HCEC 1CT (cell line): Measurements from ENCODE around the gene CHRNA9.

ENCODE experiments used
- DNase-seq: peaks from one replicate; pipeline ENCODE4 v3.0.0-alpha.2; 2017

The CHRNA9 gene

DNA sequence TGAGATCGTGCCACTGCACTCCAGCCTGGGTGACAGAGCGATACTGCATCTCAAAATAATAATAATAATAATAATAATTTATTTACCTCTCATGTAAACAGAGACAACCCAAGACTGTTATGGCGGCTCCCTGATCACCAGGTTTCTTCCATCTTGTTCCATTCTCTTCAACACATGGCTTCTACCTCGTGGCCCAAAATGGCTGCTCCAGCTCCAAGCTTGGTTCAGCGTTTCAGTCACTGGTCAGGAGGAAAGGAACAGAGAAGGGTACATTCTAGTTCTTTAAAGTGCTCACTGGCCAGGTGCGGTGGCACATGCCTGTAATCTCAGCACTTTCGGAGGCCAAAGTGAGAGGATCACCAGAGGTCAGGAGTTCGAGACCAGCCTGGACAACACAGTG, 24.9 kb upstream of the CHRNA9 start:
- DNase-seq, result no peak

DNA sequence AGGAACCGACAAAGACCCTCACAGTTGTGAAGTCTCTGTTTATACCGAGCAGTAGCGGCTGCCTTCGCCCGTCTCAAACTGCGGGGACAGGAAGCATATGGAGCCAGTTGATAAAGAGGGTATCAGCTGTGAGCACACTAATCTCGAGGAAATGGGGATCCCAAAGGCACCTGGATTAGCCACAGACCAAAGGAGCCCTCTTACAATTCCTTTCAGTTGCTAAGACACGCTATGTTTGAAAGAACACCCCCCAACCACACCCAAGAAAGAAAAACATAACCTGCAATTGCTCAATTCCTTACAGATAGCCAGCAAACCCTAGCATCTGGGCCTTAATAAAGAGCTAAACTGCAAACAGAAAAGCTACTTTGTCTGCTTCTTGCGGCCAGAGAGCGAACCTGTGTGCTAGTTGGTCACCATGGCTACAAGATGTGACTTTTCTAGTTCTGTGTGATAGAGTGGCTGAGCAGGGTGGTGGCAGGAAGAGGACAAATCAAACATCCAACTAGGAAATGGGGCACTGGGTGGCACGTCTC, 23.3 kb upstream of the CHRNA9 start:
- no peak for DNase-seq

DNA sequence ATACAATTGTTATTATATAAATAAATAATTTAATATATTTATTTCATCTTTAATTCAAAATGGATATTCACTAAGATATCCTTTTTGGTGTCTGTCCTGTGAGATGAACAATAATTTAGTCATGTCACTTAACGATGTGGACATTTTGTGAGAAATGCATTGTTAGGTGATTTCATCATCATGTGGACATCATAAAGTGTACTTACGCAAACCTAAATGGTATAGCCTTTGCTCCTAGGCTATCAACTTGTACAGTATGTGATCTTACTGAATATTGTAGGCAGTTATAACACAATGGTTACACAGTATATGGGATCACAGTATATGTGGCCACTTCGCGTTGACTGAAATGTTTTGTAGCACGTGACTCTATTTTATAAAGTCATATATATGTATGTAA, 20.2 kb upstream of the CHRNA9 start:
- peak; percentile 36 for DNase-seq

- DNase-seq, result peak; percentile 71
Observed at GRCh38 chr4:40316333-40316781, 18.8 kb upstream of the CHRNA9 start.

GRCh38 chr4:40316782-40317635, 18.1 kb upstream of the CHRNA9 start:
- peak; percentile 87 for DNase-seq

DNA sequence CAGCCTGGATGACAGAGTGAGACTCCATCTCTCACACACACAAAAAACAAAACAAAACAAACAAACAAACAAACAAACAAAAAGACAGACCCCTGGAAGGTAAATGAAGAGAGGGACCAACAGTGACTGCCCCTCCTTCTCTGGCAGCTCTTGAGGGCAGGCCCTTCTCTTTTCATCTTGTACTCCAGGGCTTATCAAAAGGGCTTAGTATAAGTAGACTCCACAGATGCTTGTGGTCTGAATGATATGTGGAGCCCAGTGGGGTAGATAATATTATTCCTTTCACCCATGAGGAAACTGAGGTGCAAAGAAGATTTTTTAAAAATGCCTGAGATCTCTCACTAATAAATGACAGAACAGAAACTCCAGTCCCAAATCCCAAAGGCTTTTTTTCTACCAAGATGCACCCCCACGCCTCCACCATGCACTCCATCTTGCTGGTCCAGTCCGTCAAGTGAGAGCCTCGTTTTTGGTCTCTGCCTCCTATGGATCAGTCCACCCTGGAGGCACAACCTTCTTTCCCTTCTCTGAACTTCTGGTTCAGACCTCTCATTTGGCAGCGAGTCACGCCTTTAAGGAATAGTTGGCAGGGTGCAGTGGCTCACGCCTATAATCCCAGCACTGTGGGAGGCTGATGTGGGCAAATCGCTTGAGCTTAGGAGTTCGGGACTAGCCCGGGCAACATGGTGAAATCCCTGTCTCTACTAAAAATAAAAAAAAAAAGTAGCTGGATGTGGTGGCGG, 17.0 kb upstream of the CHRNA9 start:
- DNase-seq, result no peak

DNA sequence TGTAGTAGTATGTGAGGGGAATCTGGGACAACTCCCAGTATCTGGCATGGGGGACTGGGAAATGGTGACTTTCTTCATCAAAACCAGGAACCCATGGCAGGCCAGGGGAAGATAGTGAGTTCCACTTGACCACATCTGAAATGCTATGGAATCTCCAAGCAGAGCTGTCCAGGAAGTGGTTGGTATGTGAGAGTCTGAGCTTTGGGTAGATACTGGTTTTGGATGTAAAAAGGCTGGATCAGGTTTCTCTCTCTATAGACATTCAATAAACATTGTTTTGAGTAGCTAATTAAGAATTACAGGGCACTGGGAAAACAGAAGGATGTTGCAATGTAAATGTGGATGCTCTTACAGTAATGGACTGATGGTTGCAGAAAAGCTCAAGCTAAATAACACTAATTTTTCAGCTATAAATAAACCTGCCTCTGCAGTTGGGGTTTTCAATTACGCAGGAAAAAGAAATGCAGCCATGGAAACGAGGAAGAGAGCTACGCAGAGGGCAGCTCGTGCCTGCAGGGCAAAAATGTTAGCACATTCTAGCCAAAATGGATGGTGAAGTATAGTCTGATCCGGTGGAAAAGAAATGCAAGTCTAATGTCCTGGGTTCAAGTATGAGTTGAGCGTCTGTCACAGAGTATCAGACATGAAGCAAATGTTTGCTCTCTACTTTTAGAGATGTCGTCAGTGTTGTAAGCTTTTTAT, 13.4 kb upstream of the CHRNA9 start:
- DNase-seq, result no peak

DNA sequence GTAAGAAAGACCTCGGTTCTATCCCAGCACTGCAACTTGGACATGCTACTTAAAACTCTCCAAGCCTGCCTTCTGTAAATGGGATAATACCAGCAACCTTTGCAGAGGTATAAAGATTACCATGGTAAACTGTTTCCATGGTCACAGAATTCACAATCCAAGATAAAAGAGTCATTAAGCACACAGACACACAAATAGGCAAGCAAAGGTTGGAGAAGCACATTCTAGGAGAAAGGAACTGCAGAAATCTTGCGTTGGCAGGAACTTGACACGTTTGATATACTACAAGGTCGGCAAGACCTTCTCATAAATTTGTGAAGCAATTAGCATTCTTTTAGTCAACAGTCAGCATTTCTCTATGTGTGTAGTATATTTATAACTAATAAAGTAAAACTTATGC, 12.3 kb upstream of the CHRNA9 start:
- no peak for DNase-seq

DNA sequence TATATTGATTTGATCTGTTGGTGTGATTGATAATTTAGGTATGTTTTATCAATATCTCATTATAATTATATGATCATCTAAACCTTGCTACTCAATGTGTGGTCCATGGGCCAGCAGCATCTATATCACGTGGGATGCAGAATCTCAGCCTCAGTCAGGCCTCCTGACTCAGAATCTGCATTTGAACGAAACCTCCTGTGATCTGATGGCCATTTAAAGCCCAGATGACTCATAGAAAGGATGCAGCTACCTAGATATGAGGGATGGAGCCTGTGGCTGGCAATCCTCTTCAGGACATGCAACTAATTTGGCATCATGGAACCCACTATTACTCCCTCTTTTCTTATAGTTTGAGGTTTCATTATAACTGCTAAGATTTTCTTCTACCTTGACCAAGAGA, 11.3 kb upstream of the CHRNA9 start:
- no peak for DNase-seq

DNA sequence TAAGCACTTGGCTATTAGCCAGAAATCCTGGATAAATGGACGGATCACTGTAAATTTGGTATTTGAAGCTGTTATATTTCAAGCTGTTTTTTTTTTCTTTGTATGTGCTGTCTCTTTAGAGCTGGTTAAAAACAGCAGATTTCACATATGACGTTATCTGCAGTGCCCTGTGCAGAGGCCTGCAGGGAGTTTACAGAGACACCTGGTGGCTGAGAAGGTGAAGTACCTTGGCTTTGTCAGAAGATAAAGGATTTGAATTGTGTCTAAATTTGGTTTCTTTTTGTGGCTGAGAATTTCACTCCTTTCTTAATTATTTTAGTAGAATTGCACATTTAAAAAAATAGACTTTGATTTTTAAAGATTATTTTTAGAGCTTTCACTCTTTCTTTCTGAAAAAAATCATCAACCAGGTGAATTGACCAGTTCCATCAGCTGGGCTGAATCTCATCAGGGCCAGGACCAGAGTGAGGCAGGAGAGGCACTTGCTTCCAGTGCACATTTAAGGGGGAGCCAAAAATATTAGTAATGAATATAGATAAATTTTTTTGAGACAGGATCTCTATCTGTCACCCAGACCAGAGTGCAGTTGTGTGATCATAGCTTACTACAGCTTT, 9.6 kb upstream of the CHRNA9 start:
- DNase-seq, result peak; percentile 60

- DNase-seq, result no peak
Observed at GRCh38 chr4:40327340-40327739, 7.8 kb upstream of the CHRNA9 start.

DNA sequence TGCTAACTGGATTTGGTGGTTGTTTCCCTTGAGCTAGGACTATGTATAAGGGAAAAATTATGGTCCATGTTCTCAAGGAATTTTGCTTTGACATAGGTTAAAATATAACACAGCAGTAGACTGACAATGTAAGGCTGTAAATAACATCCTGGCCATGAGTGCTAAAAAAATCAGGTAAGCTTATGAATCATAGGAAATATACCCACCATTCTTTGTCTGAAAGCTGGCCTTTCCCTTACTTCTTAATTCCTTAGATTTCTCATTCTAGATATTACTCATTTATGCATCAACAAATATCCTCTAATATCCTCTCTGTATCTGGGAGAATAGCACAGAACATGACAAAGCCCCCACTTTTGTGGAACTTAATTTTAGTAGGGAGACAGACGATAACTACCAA, 6.8 kb upstream of the CHRNA9 start:
- DNase-seq, result no peak

DNA sequence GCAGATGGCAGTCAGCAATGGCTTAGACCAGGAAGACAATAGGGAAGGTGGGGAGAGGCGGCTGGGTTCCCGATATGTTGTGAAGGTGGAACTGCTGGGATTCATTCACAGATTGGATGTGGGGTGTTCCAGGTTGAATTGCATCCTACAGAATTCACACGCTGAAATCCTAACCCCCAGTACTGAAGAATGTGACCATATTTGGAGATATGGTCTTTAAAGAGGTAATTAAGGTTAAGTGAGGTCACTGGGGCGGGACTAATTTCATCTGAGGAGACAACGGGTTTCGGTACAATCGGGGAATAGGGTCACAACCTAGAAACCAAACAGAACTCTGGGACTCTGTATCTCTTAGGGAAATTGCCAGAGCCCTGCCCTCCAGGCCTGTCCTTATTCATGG, 5.3 kb upstream of the CHRNA9 start:
- no peak for DNase-seq

- DNase-seq, result no peak
Observed at GRCh38 chr4:40330536-40330935, 4.6 kb upstream of the CHRNA9 start.

GRCh38 chr4:40331101-40331745, 3.9 kb upstream of the CHRNA9 start:
- DNase-seq, result no peak

DNA sequence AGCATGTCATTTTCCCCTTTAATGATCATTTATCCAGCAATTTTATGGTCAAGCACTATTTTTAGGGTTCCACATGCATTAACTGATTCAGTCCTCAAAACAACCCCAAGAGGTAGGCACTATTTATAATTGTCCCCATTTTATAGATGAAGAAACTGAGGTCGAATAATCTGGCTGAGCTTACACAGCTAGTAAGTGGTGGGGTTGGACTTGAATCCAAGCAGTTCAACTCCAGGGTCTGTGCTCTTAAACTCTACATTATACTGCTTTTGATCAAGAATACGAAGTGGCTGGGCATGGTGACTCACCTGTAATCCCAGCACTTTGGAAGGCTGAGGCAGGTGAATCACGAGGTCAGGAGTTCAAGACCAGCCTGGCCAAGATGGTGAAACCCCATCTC, 3.2 kb upstream of the CHRNA9 start:
- DNase-seq, result no peak

DNA sequence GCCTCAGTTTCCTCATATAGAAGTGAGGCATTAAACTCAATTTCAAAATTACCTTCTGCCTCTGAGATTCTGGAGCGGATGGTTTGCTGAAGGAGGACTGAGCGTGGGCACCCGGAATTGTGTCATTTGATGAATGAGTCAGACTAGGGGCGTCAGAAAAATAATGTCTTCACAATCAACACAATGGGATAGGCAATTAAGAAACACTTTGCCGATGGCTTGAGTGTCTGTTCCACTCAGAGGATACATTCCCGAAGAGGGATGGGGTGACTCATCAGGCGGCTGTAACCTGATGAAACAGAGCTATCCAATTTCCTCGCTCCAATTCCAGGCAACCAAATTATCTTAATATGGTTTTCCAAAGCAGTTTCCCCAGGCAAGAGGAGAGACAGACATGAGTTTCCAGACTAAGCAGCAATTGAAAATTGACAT, 1.2 kb upstream of the CHRNA9 start:
- DNase-seq, result peak; percentile 78

DNA sequence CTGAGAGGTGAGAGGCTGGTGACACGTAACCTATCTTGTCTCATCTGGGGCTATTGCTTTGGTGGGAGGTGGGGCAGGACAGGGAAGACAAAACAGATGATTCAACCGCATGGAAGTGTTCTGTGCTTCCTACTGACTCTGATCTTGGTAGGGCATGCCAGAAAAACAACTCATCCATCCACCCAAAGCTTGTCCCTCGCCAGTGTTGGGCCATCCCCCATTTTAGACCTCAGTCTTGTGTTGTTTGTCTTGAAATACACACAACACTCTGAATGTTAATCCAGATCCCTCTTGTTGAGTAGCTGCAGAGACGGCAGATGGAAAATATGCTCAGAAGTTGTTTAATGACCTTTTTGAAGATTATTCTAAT, 377 bp downstream of the CHRNA9 start:
- DNase-seq, result peak; percentile 72

- no peak for DNase-seq
Observed at GRCh38 chr4:40337051-40337450, 1.9 kb downstream of the CHRNA9 start.

DNA sequence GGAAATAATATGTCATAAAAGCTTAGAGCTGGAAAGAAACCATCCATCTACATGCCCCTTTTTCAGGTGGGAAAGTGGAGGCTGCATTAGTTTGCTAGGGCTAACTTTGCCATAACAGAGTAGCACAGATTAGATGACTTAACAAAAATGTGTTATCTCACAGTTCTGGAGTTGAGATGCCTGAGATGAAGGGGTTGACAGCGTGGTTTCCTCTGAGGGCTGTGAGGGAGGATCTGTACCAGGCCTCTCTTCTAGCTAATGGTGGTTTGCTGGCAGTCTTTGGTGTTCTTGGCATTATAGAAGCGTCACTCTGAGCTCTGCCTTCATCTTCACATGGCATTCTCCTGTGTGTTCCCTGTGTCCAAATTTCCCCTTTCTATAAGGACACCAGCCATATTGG, 2.4 kb downstream of the CHRNA9 start:
- DNase-seq, result no peak

DNA sequence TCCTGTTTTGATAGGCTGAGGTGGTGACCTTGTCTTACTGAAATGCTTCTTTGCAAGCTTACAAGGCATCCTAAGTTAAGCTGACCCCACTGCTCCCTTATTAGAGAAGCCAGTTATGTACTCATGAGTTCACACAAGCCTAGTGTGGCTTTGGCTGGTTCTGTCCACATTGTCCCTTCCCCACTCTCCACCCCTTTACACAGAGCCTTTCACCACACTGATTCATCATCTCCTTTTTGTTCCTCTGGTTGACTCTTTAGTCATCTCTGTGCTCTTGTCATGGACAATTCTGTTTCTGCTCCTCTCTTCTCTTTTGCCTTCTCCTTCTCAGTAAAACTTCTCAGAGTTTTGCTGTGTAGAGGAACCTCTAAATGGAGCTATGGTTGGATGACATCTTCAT, 4.9 kb downstream of the CHRNA9 start:
- no peak for DNase-seq

DNA sequence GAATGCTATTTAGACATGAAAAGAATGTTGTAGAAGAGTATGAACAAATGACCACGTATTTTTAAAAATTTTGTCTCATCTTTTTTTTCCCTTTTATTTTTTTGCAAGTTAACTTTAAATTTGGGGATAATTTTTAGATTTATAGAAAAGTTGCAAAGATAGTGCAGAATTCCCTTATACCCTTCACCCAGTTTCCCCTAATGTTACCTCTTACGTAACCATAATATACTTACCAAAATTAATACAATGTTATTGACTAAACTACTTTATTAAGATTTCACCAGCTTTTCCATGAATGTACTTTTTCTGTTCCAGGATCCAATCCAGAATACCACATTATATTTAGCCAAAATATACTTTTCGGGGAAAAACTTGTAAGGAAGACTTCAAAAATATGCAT, 12.3 kb downstream of the CHRNA9 start:
- DNase-seq, result no peak
